ENCODE results near the gene ITIH4.

Gene ITIH4

GRCh38 chr3:52847726-52848125 lies 17.3 kb upstream of the ITIH4 start:
- no peak for DNase-seq

DNA sequence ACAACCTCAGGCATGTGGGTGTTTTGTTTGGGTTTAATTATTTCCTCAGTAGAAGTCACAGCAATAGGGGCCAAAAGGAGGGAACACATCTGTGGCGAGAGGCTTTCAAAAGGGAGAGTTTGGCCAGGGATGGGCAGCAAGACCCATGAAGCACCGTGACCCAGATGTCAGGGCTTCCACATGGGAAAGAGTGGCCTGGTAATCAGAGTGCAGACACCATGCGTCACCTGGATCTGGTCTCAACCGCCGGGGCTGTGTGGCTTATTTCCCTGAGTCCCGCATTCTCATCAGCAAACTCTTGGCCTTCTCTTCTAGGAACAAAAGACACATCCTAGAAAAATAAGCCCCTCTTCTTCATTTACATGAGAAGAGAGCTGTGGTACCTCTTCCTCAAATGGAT lies 16.8 kb upstream of the ITIH4 start:
- no peak for DNase-seq

GRCh38 chr3:52846432-52846965 lies 16.0 kb upstream of the ITIH4 start:
- no peak for DNase-seq

DNA sequence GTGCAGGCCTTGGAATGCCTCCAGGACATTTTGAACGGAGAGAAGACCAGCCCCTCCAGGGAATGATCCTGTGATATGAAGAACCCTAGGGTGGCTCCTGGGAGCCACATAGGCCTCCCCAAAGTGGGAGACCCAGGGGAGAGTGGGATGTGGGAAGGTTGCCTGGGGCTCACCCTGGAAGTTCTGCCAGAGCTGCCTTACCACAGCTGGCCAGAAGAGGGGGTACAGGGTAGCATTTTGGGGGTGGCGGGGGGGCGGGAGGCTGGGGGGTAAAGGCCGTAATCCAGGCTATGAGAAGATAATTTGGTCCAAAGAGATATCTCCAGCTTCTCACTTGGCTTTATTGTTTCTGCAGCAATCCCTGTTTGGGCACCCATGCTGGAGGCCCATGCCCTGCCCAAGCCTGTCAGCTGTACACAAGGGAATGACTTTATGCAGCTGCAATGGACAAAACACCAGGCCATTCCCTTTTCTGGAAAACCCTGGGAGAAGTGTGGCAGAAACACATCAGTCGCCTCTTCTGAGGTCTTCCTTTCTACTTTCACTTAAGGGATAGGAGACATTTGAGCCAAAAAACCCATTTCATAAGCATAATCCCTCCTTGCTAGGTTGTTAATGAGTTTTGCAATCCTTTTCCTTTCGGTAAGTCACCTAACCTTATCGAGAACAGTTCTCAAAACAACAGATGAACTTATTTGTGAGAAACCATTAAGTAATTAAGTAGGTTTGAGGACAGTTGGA lies 15.4 kb upstream of the ITIH4 start:
- no peak for DNase-seq

GRCh38 chr3:52845157-52845556 lies 14.7 kb upstream of the ITIH4 start:
- peak; percentile 63 for DNase-seq

GRCh38 chr3:52844290-52844975 lies 14.0 kb upstream of the ITIH4 start:
- peak; percentile 69 for DNase-seq

DNA sequence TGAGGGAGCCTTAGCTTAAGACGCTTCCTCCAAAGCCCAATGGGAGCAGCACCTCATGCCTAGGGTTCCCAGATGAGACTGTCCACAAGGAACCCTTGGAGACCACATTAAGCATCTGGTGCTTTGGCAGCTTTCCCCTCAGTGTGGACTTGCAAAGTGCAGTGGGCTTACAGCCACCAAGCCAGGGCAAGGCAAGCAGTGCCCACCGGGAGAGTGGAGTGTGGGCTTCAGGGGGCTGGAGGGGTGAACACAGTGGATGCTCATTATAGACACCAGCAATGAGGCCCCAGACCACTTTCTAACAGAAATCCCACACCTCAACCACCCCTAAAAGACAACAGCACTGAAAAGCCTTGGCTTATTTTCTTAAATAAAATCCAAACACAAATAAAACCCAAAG lies 13.4 kb upstream of the ITIH4 start:
- no peak for DNase-seq

- no peak for DNase-seq
Measured at GRCh38 chr3:52843108-52843865, 12.8 kb upstream of the ITIH4 start.

DNA sequence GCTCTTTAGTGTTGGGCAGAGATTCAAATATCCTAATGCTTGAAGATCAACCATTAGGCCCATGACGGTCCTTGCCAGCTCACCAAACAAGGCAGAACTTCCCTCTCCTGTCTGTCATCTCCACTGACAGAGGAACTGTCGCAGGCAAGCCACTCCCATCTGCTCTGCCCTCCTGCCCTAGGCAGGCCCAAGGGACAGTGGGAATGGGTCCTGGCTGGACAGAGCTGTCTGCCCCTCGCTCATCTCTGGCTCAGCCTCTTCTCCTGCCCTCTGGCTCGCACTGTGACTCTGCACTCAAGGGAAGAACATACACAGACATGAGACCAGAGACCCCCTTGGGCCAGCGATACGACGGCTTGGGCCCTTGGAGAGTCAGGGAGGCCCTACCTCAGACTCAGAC lies 12.0 kb upstream of the ITIH4 start:
- no peak for DNase-seq

GRCh38 chr3:52841981-52842340 lies 11.5 kb upstream of the ITIH4 start:
- DNase-seq, result no peak

DNA sequence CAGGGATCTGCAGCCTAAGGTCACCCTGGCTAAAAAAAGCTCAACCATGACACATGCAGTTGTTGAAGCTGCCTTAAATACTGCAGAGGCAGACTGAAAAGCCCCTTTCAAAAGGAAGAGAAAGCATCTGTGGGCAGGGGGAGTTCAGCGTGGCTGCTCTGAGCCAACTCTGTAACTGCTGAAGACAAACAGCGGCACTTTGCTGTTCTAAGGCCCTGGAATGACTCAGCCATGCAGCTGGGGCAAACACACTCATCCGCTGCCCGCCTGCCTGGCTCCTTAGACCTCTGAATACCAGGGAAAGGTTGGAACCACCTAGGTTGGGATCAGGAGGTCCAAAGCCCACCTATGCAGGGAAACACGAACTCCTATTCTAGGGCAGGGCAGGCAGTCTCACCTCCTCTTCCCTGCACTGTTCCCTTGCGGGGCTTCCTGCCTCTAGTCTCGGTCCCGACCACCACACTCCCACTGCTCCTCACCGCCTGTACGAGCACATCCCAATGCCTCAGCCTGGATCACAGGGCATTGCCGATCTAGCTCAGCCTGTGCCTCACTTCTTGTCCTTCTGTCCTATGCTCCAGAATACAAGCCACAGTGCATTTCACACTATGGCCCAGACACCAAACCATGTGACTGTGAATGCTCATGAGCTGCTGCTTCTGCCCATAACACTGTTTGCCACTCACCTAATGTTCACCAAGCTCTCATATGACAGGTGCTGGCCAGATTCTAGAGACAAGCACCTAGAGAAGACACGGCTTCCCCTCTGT lies 10.9 kb upstream of the ITIH4 start:
- no peak for DNase-seq

- DNase-seq, result no peak
Measured at GRCh38 chr3:52839892-52840545, 9.5 kb upstream of the ITIH4 start.

GRCh38 chr3:52839268-52839575 lies 8.8 kb upstream of the ITIH4 start:
- DNase-seq, result no peak

DNA sequence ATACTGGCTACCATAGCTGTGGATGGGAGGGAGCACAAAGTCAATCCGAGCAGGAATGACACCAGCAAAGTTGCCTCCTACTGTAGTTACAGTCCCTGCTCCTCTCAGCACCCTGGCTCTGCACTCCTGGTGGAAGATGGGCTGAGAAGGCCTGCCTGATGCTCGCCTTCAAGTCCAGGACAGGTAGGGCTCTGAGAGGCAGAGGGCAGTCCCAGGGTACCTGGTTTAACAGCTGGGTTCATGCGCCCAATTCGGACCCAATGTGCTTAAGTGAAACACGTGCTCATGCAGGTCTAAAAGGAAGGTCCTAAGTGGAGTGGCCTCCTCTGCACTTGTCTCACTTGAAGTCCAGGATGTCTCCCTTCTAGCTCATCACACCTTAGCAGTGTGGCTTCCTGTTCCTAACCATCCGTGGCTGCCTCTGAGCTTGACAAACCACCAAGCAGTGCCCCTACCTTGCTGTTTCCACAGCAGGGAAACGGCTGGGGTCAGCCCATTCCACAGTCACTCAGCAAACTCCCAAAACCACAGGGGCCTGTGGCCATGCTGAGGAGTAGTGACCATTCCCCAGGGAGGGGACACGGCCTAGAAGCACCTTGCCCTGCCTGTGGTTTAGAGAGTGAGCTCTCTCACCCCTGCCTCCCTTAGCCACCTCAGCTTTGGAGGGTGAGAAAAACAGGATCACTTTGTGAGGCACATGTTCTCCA lies 8.2 kb upstream of the ITIH4 start:
- DNase-seq, result no peak

GRCh38 chr3:52836986-52837385 lies 6.5 kb upstream of the ITIH4 start:
- DNase-seq, result no peak

GRCh38 chr3:52836471-52836845 lies 6.0 kb upstream of the ITIH4 start:
- DNase-seq, result no peak

- no peak for DNase-seq
Measured at GRCh38 chr3:52835766-52836470, 5.4 kb upstream of the ITIH4 start.

DNA sequence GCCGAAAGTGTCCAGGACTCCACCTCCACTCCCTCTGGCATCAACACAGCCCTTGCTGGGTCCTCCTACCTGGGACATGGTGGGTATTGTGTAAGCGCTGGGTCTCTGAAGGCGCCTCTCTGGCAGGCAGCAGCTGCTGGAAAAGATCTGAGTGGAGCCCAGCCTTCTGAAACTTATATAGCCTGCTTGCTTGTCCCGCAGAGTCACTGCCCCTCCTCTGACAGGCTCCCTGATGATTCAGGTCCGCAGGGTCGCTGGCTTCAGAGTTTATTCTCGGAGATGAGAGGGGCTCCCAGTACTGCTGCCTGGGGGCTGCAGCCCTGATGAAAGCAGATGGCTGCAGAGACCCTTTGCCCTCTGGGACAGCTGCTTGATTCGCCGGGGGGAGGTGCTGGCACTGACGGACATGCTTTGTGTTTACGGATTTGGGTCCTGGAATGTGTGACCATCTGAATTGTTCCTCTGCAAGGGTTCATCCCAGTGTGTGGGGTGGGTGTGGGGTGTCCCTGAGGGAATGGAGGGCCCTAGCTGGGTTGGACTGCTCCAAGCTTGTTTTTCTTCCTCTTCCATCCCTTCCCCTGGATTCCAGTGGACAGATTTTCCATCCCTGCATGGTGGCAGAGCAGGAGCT lies 4.5 kb upstream of the ITIH4 start, which contains the start of gene MUSTN1:
TSS of gene MUSTN1 (minus strand) at position 149 of the 631 bp plus-strand sequence. CDS start at position 78, 71 bp downstream.
- no peak for DNase-seq

DNA sequence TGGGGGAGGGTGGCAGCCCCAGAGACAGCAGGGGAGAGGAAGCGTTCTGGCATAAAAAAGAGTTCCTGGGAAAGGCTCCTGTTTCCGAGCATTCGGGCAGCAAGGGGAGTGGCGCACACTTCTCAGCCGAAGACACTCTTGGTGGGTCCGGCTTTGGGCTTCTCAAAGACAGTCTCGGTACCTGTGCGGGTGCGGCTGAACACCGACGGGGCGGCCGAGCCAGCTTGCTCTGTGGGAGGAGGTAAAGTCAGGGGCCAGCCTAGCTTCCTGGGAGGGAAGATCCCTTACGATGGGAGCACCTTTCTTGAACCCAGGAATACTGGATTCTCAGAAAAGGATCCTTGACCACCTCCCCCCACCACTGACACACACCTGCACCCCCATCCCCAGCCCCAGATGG lies 2.7 kb upstream of the ITIH4 start:
- no peak for DNase-seq

GRCh38 chr3:52831500-52832301 lies 1.2 kb upstream of the ITIH4 start:
- DNase-seq, result no peak
